ENCODE results near the gene FOSB. TPM values are rescaled to one million over a fixed set of nuclear protein-coding genes. Genes with fewer than 3 reads are reported as not detected.

FOSB gene
- total RNA-seq, 1 experiment from 2014 or later, result 1.7 TPM

DNA sequence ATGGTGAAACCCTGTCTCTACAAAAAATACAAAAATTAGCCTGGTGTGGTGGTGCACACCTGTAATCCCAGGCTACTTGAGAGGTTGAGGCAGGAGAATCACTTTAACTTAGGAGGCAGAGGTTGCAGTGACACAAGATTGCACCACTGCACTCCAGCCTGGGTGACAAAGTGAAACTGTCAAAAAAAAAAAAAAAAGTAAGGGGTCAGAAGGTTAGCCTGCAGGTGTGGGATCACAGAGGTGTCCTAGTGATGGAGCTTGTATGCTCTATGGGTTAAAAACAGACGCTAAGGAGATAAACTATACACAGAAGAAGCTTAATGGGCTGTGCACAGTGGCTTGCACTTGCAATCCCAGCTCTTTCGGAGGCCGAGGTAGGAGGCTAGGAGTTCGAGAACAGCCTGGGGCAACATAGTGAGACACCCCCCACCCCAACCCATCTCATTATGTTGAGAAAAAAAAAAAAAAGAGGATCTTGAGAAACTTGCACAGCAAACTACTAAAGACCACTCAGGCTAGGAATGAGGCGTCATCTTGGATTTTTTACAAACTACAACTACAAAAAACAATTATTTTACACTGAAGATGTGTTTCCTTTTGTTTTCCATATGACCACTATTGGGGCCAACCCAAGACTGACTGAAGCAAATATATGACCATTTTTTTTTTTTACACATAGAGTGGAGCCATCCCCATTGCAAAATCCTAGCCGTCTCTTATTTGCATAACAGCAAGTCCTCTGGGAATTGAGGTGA lies 7.9 kb downstream of the FOSB start:
- no peak overlapping the region for H2BK15ac ChIP-seq (ENCODE audit: low read depth, low read length)
- no peak overlapping the region for H2AFZ ChIP-seq (ENCODE audit: low read length)
- no peak overlapping the region for H3T11ph ChIP-seq (ENCODE audit: low read length)
- no peak overlapping the region for H2BK5ac ChIP-seq (ENCODE audit: insufficient read length, low read length)
- H2BK120ac ChIP-seq (ENCODE audit: low read depth, low read length, poor library complexity, severe bottlenecking), result no peak overlapping the region
- H3K36me3 Mint-ChIP-seq (ENCODE audit: insufficient read depth in 1 of 3, low read depth in 3 of 3), result peaks cover 0 to 8% (median 0%) of the 10 kb centered on the region in 3 experiments; a peak in 1 of 7 replicates
- H3K4me1 Mint-ChIP-seq, result peaks cover 25 to 44% of the 10 kb centered on the region in 2 experiments
- peaks cover 11% of the 10 kb centered on the region for H3K27me3 Mint-ChIP-seq (ENCODE audit: low read depth)
- H3K9ac ChIP-seq (ENCODE audit: extremely low read depth, insufficient read length, low read length), result no peak overlapping the region
- H3K56ac ChIP-seq (ENCODE audit: insufficient read length, low read depth, low read length), result no peak overlapping the region
- H3K9me3 Mint-ChIP-seq, result no peaks in the 10 kb centered on the region
- no peak overlapping the region for H2BK12ac ChIP-seq (ENCODE audit: insufficient read length, low read depth, low read length)
- H3K4me2 ChIP-seq (ENCODE audit: insufficient read depth, insufficient read length, low read length), result no peak overlapping the region
- TF ChIP-seq, protein P1, sequence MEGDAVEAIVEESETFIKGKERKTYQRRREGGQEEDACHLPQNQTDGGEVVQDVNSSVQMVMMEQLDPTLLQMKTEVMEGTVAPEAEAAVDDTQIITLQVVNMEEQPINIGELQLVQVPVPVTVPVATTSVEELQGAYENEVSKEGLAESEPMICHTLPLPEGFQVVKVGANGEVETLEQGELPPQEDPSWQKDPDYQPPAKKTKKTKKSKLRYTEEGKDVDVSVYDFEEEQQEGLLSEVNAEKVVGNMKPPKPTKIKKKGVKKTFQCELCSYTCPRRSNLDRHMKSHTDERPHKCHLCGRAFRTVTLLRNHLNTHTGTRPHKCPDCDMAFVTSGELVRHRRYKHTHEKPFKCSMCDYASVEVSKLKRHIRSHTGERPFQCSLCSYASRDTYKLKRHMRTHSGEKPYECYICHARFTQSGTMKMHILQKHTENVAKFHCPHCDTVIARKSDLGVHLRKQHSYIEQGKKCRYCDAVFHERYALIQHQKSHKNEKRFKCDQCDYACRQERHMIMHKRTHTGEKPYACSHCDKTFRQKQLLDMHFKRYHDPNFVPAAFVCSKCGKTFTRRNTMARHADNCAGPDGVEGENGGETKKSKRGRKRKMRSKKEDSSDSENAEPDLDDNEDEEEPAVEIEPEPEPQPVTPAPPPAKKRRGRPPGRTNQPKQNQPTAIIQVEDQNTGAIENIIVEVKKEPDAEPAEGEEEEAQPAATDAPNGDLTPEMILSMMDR (conservative IDR thresholded peaks at IDR 0.05), result no peak
- H2BK20ac ChIP-seq (ENCODE audit: low read depth, low read length, poor library complexity, severe bottlenecking), result no peak overlapping the region
- WGBS (ENCODE audit: extremely low coverage, insufficient read length, low lambda C conversion rate), result no CpG with 5 or more reads among the region's 6 CpGs
- peaks cover 4% of the 10 kb centered on the region for H3K23me2 ChIP-seq (ENCODE audit: insufficient read length, low read depth, low read length, poor library complexity, severe bottlenecking)
- H3K4ac ChIP-seq (ENCODE audit: low read depth, low read length), result no peak overlapping the region
- no peaks in the 10 kb centered on the region for H3K9me3 ChIP-seq (ENCODE audit: control insufficient read depth, low read depth, low read length)
- H4K91ac ChIP-seq (ENCODE audit: insufficient read length, low read depth, low read length), result no peak overlapping the region
- H2AK5ac ChIP-seq (ENCODE audit: insufficient read length, low read length), result no peak overlapping the region
- no peak overlapping the region for H3K27ac Mint-ChIP-seq
- no peak overlapping the region for H3K4me3 Mint-ChIP-seq
- H3K79me1 ChIP-seq (ENCODE audit: insufficient read depth, low read depth, low read length, poor library complexity, severe bottlenecking), result no peaks in the 10 kb centered on the region
- H4K20me1 ChIP-seq (ENCODE audit: control insufficient read depth, insufficient read depth, insufficient read length), result no peaks in the 10 kb centered on the region
- no peak overlapping the region for H3K27ac ChIP-seq (ENCODE audit: insufficient read length, low read depth, low read length)
- H3K4me1 ChIP-seq (ENCODE audit: insufficient read depth, low read length), result no peaks in the 10 kb centered on the region
- DNase-seq, result no peak
- no peak overlapping the region for H3K18ac ChIP-seq (ENCODE audit: insufficient read length, low read depth, low read length)
- no peaks in the 10 kb centered on the region for H3K79me2 ChIP-seq (ENCODE audit: insufficient read depth, low read length)
- no peaks in the 10 kb centered on the region for H3K27me3 ChIP-seq (ENCODE audit: insufficient read depth, low read length)
- no peak overlapping the region for H4K8ac ChIP-seq (replicated peaks; ENCODE audit: insufficient read length, low read depth, low read length)
- no peak overlapping the region for H3K23ac ChIP-seq (ENCODE audit: insufficient read length, low read depth, low read length)
- no peak overlapping the region for H4K5ac ChIP-seq (ENCODE audit: insufficient read length, low read depth, low read length)
- H3K14ac ChIP-seq (ENCODE audit: insufficient read depth, low read length), result no peak overlapping the region

All from H9 (cell line).